ENCODE results near the gene CD300E. TPM values are rescaled to one million over a fixed set of nuclear protein-coding genes. Genes with fewer than 3 reads are reported as not detected.

Gene CD300E
- polyA plus RNA-seq, 1 donor (not counting 4 experiments of a cell fraction or from before 2014, with no cell fraction given), result not detected

DNA sequence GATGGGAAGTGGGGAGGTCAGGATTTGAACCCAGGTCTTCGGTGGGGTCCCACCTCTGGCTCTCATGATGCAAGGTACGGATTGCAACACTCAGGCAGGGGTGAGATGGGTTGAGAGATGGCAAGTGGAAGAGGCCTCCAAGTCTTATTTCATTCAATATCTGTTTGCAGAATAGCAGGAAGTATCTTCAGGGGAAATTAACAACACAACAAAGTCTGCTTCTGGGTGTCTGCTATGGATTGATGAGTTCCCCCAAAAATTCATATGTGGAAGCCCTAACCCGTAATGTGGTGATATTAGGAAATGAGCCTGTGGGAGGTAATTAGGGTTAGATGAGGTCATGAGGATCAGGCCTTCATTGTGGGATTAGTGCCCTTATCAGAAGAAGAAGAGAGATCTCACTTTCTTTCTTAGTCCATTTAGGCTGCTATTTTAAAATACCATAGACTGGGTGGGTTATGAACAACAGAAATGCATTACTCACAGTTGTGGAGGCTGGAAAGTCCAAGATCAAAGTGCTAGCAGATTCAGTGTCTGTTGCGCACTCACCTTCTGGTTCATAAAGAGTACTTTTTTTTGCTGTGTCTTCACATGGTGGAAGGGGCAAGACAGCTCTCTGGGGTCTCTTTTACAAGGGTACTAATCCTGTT, 51.8 kb downstream of the CD300E start:
- H3K36me3 ChIP-seq (ENCODE audit: control insufficient read depth in 2 of 2, extremely low read depth in 1 of 2, insufficient read depth in 2 of 2, low read length in 2 of 2), result no peaks in the 10 kb centered on the region
- no peak overlapping the region for H3K4me2 ChIP-seq (ENCODE audit: control insufficient read depth, extremely low read depth, insufficient read depth, low read depth, low read length)
- no peak for TF ChIP-seq EZH2 (IDR thresholded peaks at IDR 0.05; ENCODE audit: low read length)
- TF ChIP-seq, protein P1, sequence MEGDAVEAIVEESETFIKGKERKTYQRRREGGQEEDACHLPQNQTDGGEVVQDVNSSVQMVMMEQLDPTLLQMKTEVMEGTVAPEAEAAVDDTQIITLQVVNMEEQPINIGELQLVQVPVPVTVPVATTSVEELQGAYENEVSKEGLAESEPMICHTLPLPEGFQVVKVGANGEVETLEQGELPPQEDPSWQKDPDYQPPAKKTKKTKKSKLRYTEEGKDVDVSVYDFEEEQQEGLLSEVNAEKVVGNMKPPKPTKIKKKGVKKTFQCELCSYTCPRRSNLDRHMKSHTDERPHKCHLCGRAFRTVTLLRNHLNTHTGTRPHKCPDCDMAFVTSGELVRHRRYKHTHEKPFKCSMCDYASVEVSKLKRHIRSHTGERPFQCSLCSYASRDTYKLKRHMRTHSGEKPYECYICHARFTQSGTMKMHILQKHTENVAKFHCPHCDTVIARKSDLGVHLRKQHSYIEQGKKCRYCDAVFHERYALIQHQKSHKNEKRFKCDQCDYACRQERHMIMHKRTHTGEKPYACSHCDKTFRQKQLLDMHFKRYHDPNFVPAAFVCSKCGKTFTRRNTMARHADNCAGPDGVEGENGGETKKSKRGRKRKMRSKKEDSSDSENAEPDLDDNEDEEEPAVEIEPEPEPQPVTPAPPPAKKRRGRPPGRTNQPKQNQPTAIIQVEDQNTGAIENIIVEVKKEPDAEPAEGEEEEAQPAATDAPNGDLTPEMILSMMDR (optimal IDR thresholded peaks at IDR 0.05 in 1 of 3, IDR thresholded peaks at IDR 0.05 in 1 of 3, conservative IDR thresholded peaks at IDR 0.05 in 1 of 3; ENCODE audit: extremely low read depth in 1 of 3, insufficient read depth in 2 of 3, low read length in 3 of 3), result no peak
- no peak overlapping the region for H2AFZ ChIP-seq (ENCODE audit: control insufficient read depth, low read length)
- H3K27ac ChIP-seq (ENCODE audit: control insufficient read depth, insufficient read depth, low read length), result no peak overlapping the region
- DNase-seq (ENCODE audit: low read depth, low spot score) (no peak), FAIRE-seq (no peak)
- no peak overlapping the region for H3K4me3 ChIP-seq (ENCODE audit: control insufficient read depth in 2 of 3, extremely low read depth in 1 of 3, insufficient read depth in 2 of 3, low read depth in 1 of 3, low read length in 3 of 3)
- no peaks in the 10 kb centered on the region for H3K79me2 ChIP-seq (ENCODE audit: control insufficient read depth, insufficient read depth, low read length)
- H3K27me3 ChIP-seq (ENCODE audit: control insufficient read depth, extremely low read depth, insufficient read depth, low read length), result peaks cover 4% of the 10 kb centered on the region
- H4K20me1 ChIP-seq (ENCODE audit: control insufficient read depth, extremely low read depth, insufficient read depth, low read length), result no peaks in the 10 kb centered on the region
- dilution Hi-C loops (cut with MboI; ENCODE audit: extremely low pct_ligation_motif_present, low sequenced_read_pairs), result no loop called here
- H3K9me3 ChIP-seq (ENCODE audit: control insufficient read depth, low read depth, low read length), result no peaks in the 10 kb centered on the region
- H3K9ac ChIP-seq (ENCODE audit: control insufficient read depth, extremely low read depth, insufficient read depth, low read length), result no peak overlapping the region
- no peaks in the 10 kb centered on the region for H3K9me1 ChIP-seq (ENCODE audit: control insufficient read depth, extremely low read depth, insufficient read depth, low read length)
- H3K4me1 ChIP-seq (ENCODE audit: control insufficient read depth, extremely low read depth, insufficient read depth, low read length), result peaks cover 21% of the 10 kb centered on the region

DNA sequence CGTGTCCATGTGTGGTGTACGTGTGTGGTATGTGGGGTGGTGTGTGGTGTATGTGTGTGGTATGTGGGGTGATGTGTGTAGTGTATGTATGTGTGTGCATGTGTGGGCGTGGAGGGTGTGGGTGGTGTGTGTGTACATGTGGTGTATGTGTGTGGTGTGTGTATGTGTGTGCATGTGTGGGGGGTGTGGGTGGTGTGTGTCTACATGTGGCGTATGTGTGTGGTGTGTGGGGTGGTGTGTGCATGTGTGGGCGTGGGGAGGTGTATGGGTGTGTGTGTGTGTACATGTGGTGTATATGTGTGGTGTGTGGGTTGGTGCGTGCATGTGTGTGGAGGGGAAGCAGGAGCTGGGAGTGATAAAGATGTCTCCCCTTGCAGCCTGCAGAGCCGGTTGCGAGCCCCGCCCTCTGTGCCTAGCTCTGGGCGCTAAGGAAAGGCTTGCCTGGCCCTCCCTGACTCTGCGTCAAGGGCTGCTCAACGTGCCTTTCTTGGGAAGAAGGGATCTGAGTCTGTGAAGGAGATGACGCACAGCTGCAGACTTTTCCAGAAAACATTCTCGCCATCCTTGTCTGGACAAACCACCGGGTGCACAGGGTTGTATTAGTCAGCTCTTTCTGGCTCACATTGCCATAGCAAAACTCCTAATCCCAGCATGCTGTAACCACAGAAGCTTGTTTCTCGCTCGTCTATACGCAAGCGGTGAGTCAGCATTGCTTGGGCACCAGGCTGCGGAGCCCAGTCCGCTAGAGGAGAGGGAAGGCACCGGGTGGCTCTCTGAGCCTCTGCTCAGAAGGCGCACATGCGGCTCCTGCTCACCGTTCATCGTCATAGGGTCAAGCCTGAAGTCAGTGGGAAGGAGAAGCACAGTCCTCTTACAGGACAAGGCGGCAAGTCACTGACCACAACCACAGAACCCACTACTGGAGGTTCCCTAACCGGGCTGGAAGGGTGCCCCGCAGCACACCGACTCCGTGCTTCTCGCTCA, 54.2 kb downstream of the CD300E start:
- Histone ChIP-seq H3K36me3 (ENCODE audit: control insufficient read depth in 2 of 2, extremely low read depth in 1 of 2, insufficient read depth in 2 of 2, low read length in 2 of 2) (no peaks in the 10 kb centered on the region), H3K9me3 (ENCODE audit: control insufficient read depth, low read depth, low read length) (no peaks in the 10 kb centered on the region), H3K4me2 (ENCODE audit: control insufficient read depth, extremely low read depth, insufficient read depth, low read depth, low read length) (peak overlapping the region; percentile 74), H3K4me3 (ENCODE audit: control insufficient read depth in 2 of 3, extremely low read depth in 1 of 3, insufficient read depth in 2 of 3, low read depth in 1 of 3, low read length in 3 of 3) (peak overlapping the region in 1 of 3 experiments; percentile 34), H3K79me2 (ENCODE audit: control insufficient read depth, insufficient read depth, low read length) (no peaks in the 10 kb centered on the region), H3K9me1 (ENCODE audit: control insufficient read depth, extremely low read depth, insufficient read depth, low read length) (no peaks in the 10 kb centered on the region), H3K27ac (ENCODE audit: control insufficient read depth, insufficient read depth, low read length) (peak overlapping the region; percentile 68), H3K27me3 (ENCODE audit: control insufficient read depth, extremely low read depth, insufficient read depth, low read length) (no peaks in the 10 kb centered on the region), H4K20me1 (ENCODE audit: control insufficient read depth, extremely low read depth, insufficient read depth, low read length) (no peaks in the 10 kb centered on the region), H3K9ac (ENCODE audit: control insufficient read depth, extremely low read depth, insufficient read depth, low read length) (peak overlapping the region; percentile 66), H3K4me1 (ENCODE audit: control insufficient read depth, extremely low read depth, insufficient read depth, low read length) (peaks cover 24% of the 10 kb centered on the region), H2AFZ (ENCODE audit: control insufficient read depth, low read length) (peak overlapping the region; percentile 51)
- FAIRE-seq (peak; percentile 100), DNase-seq (ENCODE audit: low read depth, low spot score) (peak; percentile 99)
- no peak for TF ChIP-seq EZH2 (IDR thresholded peaks at IDR 0.05; ENCODE audit: low read length)
- TF ChIP-seq, protein P1 (optimal IDR thresholded peaks at IDR 0.05 in 1 of 3, IDR thresholded peaks at IDR 0.05 in 1 of 3, conservative IDR thresholded peaks at IDR 0.05 in 1 of 3; ENCODE audit: extremely low read depth in 1 of 3, insufficient read depth in 2 of 3, low read length in 3 of 3), result peak in 1 of 3 experiments; percentile 7
- dilution Hi-C loops (cut with MboI; ENCODE audit: extremely low pct_ligation_motif_present, low sequenced_read_pairs), result no loop called here

All from keratinocyte (primary cell).